Neural cell (in vitro differentiated cells): ENCODE measurements around the gene SCGB1C2.

Experiments
- EP300 ChIP-seq: fragments of 450-650 bp; conservative IDR thresholded peaks from 2 replicates; pipeline ENCODE4 v1.6.1; 2014; ENCODE audit warnings: antibody characterized with exemption, mild to moderate bottlenecking, moderate library complexity; ENCODE audit not compliant: poor library complexity, severe bottlenecking
- EZH2 ChIP-seq: fragments of 200-600, 300-800 bp; shearing (Covaris generic), sonication (generic); IDR thresholded peaks from 2 replicates; pipeline ENCODE4 v1.6.1; 2014; ENCODE audit warnings: antibody characterized with exemption, low read length, borderline replicate concordance, mild to moderate bottlenecking; ENCODE audit not compliant: insufficient read depth, poor library complexity, severe bottlenecking
- MXI1 ChIP-seq: fragments of 450-650 bp; conservative IDR thresholded peaks from 2 replicates; pipeline ENCODE4 v1.6.1; 2014; ENCODE audit warnings: antibody characterized with exemption, mild to moderate bottlenecking; ENCODE audit not compliant: poor library complexity, severe bottlenecking
- POLR2AphosphoS5 ChIP-seq: IDR thresholded peaks from 2 replicates; pipeline ENCODE4 v1.6.1; 2012
- RAD21 ChIP-seq: fragments of 450-650 bp; conservative IDR thresholded peaks from 2 replicates; pipeline ENCODE4 v1.6.1; 2014; ENCODE audit warnings: antibody characterized with exemption, mild to moderate bottlenecking, moderate library complexity
- SMC3 ChIP-seq: fragments of 450-650 bp; conservative IDR thresholded peaks from 2 replicates; pipeline ENCODE4 v1.6.1; 2014; ENCODE audit warnings: antibody characterized with exemption, mild to moderate bottlenecking, moderate library complexity; ENCODE audit not compliant: poor library complexity
- TAF1 ChIP-seq: IDR thresholded peaks from 2 replicates; pipeline ENCODE4 v1.6.1; 2012; ENCODE audit warnings: low read depth
- TF ChIP-seq, protein P1 (sequence below): fragments of 450-650 bp; IDR thresholded peaks from 2 replicates; pipeline ENCODE4 v1.5.1; 2014; ENCODE audit warnings: antibody characterized with exemption, mild to moderate bottlenecking, moderate library complexity; ENCODE audit not compliant: poor library complexity, severe bottlenecking
- TF ChIP-seq, protein P2 (sequence below): IDR thresholded peaks from 2 replicates; pipeline ENCODE4 v1.6.1; 2012; ENCODE audit warnings: borderline replicate concordance

DNA sequence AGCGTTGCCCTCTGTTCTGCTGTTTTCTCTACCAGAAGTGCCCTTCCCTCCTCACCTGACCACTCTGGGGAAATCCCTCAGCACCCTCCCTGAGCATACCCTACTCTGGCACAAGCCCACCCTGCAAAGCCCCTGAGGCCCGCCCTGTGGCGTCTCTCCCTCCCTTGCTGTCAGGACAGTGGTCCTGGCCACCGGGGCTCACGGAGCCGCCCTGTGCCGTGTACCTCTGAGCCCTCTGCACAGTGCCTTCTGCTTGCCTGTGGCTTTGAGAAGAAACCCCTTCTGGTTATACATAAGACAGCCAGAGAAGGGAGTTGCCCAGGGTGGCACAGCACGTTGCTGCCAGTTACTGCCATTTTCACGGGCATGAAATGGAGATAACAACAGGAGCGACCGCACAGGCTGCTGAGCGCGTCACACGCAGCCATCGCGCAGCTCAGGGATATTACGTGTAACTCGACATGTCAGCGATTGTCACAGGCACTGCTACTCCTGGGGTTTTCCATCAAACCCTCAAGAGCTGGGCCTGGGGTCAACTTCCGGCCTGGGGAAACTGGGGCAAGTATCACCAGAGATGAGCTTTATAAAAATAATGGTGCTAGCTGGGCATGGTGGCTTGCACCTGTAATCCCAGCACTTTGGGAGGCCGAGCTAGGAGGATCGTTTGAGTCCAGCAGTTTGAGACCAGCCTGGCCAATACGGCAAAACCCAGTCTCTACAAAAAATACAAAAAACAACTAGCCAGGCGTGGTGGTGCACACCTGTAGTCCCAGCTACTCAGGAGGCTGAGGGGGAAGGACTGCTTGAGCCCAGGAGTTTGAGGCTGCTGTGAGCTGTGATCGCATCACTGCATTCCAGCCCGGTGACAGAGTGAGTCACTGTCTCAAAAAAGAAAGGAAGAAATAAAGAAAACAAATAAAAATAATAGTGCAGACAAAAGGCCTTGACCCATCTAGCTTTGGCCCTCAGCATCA lies 14.8 kb downstream of the SCGB1C2 start:
- TF ChIP-seq, protein P1, sequence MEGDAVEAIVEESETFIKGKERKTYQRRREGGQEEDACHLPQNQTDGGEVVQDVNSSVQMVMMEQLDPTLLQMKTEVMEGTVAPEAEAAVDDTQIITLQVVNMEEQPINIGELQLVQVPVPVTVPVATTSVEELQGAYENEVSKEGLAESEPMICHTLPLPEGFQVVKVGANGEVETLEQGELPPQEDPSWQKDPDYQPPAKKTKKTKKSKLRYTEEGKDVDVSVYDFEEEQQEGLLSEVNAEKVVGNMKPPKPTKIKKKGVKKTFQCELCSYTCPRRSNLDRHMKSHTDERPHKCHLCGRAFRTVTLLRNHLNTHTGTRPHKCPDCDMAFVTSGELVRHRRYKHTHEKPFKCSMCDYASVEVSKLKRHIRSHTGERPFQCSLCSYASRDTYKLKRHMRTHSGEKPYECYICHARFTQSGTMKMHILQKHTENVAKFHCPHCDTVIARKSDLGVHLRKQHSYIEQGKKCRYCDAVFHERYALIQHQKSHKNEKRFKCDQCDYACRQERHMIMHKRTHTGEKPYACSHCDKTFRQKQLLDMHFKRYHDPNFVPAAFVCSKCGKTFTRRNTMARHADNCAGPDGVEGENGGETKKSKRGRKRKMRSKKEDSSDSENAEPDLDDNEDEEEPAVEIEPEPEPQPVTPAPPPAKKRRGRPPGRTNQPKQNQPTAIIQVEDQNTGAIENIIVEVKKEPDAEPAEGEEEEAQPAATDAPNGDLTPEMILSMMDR = no peak
- no peak for TF ChIP-seq EZH2
- TF ChIP-seq, protein P2, sequence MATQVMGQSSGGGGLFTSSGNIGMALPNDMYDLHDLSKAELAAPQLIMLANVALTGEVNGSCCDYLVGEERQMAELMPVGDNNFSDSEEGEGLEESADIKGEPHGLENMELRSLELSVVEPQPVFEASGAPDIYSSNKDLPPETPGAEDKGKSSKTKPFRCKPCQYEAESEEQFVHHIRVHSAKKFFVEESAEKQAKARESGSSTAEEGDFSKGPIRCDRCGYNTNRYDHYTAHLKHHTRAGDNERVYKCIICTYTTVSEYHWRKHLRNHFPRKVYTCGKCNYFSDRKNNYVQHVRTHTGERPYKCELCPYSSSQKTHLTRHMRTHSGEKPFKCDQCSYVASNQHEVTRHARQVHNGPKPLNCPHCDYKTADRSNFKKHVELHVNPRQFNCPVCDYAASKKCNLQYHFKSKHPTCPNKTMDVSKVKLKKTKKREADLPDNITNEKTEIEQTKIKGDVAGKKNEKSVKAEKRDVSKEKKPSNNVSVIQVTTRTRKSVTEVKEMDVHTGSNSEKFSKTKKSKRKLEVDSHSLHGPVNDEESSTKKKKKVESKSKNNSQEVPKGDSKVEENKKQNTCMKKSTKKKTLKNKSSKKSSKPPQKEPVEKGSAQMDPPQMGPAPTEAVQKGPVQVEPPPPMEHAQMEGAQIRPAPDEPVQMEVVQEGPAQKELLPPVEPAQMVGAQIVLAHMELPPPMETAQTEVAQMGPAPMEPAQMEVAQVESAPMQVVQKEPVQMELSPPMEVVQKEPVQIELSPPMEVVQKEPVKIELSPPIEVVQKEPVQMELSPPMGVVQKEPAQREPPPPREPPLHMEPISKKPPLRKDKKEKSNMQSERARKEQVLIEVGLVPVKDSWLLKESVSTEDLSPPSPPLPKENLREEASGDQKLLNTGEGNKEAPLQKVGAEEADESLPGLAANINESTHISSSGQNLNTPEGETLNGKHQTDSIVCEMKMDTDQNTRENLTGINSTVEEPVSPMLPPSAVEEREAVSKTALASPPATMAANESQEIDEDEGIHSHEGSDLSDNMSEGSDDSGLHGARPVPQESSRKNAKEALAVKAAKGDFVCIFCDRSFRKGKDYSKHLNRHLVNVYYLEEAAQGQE = no peak
- no peak for TF ChIP-seq POLR2AphosphoS5
- no peak for TF ChIP-seq EP300
- TF ChIP-seq TAF1 = no peak
- no peak for TF ChIP-seq MXI1
- no peak for TF ChIP-seq SMC3
- no peak for TF ChIP-seq RAD21
